HS-5 (cell line): ENCODE results near the gene ST6GALNAC5.

Source experiments
- DNase-seq: peaks from one replicate; pipeline ENCODE4 v3.0.0-alpha.2; 2012; ENCODE audit warnings: low read depth

Gene ST6GALNAC5

DNA sequence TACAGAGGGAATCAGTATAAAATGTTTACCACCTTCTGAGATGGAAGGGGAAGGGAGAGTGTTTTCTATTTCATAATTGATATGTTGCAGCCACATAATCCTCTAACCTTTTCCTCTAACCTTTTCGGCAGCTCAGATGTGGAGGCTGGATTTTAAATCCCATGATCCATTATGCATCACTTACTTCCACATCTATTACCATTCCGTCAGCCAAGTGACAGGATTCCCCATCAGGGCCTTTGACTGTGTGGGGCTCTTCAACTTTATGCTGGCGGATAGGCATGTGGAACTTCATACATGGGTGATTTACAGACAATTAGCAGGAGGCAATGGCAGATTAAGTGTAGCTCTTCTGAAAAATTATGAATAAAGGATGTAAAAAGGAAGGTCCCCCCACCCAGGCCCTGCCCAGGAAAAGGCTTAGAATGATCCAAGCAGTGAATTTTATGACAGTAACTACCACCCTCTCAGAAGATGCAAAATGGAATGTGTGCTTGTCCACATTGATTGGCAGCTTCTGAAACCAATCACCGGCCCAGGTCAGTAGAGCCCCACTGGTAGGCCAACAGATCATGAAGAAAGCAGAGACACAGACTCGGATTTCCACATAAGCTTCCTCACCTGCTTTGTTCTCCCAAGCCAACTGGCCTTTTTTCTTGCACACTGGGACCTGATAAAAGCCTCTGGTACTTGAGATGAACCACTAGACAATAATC lies 147.0 kb downstream of the ST6GALNAC5 start:
- no peak for DNase-seq

DNA sequence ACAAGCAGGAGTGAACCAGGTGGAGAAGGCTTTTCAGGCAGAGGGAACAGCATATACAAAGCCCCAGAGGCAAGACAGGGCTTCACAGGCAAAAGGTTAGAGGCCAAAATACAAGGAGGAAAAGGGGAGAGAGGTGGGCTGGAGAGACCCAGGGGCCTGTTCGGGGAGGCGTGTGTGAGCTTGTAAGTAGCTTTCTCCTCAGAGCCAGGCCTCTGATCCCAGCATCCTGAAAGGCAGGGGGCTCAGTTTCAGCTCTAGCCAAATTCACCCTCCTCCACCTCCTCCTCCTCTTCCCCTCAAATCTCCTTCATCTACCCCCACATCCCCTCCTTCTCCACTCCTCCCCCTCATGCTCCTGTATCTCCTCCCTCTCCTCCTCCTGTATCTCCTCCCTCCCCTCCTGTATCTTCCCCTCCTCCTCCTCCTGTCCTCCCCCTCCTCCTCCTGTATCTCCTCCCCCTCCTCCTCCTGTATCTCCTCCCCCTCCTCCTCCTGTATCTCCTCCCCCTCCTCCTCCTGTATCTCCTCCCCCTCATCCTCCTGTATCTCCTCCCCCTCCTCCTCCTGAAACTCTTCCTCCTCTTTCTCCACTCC lies 148.6 kb downstream of the ST6GALNAC5 start:
- no peak for DNase-seq

DNA sequence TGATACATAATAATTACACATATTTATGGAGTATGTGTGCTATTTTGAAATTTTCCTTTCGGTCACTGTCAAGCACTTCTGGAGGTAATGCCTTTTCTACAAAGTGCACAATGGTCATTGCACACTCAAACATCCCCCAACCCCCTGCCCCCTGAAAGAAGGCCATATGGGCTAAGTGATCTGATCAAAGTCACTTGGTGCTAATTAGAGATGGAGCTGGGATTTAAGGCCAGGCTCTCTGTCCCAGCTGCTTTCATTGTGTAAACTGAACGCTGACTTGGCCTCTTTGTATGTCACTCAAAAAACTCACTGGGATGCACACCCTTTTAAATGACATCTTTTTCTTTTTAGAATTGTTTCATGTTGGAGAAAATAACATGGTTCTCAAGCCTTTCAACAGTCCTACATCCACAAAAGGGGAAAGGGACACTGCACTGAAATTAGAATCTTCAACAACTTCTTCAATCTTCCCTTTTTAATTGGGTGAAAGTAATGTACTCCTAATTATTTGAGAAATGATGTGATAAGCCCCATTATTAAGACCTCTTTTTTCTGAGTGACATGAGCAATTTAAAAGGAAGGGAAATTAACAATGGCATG lies 149.2 kb downstream of the ST6GALNAC5 start:
- DNase-seq, result no peak

DNA sequence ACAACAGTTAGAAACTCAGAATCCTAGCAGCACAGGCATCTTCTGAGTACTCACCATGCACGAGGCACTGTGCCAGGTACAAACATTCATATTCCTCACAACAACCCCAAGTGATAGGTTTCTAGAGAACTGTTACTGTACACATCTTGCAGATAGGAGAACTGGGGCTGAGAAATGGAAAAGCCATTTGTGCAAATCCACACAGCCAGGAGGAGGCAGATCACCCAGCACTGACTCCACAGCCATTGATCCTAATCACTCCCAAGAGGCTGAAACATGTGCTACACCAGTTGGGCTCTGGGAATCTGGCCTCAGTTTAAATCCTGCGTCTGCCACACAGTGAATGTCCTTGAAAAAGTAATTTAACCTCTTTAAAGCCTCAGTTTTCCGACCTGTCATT lies 151.0 kb downstream of the ST6GALNAC5 start:
- DNase-seq, result no peak

DNA sequence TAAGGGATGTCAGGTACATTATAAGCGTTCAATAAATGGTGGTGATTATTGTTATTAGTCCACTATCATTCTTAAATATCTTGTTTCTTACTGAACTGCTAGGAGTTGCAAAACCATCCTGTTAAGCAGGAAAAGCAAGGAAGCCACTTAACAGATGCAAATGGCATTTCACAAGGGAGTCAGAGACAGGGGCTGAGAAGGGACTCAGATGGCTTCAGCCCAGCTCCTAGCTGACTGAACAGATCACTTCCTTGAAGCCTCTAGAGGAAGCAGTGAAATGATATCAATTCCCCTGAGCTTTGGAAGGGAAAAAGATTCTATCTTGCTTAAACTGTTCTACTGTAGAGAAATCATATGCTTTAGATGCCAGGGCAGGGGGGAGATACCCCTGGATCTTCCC lies 151.5 kb downstream of the ST6GALNAC5 start:
- DNase-seq, result no peak

DNA sequence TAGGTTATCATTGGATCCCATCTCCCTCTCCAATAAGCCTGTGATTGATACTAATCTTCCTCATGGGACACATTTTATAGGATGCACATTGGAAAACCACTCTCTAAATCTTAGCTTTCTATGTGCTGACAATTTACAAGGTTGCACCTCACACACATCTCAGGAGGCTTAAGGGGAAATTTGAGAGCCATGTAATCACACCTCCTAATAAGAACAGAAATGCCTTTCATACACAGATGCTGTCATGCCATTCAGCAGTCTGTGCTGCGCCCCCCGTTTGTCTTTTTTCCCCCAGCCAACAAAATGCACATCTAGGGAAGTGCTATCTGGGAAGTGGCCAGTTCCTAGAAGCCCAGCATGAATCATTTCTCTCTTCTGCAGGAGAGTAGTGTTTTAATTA lies 154.5 kb downstream of the ST6GALNAC5 start:
- DNase-seq, result no peak

DNA sequence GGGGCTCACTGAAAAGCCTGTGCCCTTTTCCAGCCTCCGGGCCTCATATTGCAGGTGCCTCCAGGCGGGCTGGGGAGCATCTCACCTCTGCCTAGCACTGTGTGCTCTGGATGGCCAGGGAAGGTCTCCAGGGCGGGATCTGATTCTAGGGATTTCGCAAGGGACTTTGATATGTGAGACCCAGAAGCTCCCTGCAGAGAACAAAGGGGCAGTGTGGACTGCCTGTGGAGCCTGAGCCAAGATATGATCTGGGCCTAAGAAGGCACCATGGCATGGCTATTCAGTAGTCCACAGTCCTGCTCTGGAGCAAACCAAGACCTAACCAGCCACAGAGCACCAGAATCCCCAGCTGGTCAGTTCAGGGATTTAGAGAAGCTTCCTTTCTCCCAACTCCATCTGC lies 157.2 kb downstream of the ST6GALNAC5 start:
- no peak for DNase-seq

DNA sequence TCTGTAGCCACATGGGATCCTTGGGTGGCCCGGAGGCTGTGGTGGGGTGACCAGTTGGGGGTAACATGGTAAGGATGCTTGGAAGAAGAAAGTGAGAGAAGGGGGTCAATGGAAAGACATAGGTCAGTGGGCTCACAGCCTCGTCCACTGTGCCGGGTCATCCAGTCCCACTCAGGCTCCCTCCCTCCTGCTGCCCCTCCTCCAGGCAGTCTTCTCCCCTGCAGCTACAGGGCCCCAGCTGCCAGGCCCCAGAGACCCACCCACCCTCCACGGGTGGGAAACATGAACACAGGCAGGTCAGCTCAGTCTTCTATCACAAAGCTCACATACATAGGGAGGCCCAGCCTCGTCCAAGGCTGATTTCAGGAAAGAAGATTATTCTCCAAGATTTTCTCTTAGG lies 158.3 kb downstream of the ST6GALNAC5 start:
- DNase-seq, result no peak

DNA sequence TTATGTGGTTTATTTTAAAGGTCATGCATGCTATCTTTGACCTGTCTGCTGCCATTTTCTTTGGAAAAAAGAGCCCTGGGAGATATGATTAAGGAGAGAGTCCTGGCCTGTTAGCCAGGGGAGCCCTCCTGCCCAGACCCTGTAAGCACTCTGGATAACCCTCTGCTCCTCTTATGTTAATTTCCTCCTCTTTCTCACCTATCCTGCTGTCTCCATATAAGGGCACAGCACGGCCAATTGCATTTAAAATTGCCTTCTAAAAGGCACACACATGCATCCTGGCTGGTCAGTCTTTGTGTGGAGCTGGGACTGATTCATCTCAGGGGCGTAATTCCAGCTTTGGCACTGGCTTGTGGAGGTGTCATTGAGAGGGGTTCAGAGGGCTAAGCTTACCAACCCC lies 158.9 kb downstream of the ST6GALNAC5 start:
- no peak for DNase-seq

DNA sequence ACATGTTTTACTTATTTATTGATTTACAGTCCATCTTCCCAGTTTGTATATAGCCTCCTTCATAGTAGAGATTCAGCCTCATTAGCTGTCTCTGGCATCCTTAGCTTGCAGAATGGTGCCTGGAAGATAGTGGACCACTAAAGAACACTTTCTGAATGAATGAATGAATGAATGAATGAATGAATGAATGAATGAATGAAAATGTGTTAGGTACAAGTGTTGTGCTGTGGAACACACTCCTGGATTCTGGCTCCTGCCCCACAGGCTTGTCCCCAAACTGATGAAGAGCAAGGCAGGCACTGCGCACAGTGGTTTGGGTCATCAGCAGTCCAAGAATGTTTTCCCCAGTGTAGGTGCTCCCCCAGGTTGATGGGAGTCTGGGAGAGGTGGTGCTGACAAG lies 159.4 kb downstream of the ST6GALNAC5 start:
- no peak for DNase-seq

DNA sequence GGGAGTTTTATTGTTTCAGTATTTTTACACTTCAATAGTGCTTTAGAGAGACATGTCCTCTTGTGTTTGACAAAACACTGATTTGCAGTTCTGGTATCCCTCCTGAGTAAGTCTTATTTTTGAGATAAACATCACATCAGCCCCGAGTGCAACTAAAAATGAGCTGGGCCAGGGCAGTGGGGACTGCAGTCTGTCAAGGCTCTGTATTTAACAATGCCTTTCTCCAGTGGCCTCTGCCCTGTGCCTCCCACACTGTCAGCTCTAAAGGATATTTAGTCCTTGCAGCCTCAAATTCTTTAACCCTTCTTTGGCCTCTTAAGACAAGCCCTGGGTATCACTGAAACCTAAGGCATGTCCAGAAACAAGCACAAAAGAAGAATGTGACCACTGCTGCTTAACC lies 160.6 kb downstream of the ST6GALNAC5 start:
- no peak for DNase-seq

DNA sequence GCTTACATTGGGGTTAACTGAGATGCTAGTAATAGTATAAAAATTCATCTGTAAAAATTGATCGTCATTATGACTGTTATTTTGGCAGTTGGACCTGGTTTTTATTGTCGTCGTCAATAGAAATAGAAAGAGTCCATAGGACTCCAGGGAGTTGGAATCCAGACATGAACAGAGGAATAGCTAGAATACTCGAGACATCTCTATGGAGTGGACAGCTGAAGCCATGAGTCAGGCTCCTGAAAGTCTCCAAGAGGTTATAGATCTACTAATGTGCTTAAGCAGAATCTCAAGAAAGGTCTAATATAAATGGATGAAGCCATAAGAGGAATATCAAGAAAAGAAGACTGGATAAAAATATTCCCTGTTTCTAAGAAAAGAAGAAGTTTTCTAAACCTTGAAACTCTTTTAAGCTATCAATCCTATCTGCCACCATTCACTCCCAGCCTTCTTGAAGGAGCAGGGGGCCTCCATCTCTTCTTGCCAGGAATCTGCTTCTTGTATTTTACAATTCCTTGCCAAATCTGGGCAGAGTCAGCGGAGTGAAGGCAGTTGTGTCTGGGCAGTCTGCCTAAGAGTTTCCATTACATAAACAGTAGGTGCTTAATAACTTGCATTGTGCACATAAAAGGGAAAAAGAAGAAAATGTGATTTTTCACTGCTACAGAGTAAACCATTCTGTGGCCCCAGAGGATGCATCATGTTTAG lies 163.3 kb downstream of the ST6GALNAC5 start:
- DNase-seq, result no peak

DNA sequence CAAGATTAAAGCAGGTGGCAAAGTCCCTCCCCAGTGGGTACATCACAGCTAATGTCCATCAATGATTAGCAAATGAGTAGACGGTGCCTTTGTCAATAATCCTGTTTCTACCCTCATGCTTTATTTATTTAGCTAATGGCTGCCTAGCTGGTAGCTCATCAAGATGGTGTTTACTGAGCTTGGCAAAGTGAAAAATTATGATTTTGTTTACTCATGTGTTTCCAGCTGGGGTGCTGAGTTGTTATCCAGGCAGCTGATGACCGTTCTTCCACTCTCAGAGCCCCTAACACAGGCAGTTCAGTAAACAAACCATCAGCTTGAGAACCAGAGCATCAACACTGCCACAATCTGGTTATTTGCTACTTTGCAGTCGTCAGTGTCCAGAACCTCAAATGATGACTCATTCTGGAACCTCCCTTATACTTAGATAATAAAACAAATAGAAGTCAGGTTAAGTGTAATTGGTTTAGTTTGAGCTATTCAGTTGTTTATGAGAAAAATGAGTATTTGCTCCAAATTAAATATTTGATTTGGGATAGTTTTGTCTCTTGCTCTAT lies 163.9 kb downstream of the ST6GALNAC5 start:
- DNase-seq, result no peak

DNA sequence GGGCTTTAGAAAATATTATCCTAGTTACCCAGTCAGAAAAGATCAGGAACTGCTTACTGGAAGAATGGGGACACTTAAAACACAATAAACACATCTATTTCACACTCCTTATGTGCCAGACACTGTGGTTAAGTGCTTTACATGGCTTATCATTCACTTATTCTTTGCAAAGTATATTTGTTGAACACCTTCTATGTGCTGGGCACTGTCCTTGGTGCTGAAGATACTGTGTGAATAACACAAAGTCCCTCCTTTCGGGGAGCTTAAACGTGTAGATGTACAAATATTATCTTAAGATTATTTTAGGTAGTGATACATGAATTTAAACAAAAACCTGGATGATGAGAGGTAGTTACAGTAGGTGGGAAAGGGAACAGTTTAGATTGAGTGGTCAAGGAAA lies 169.3 kb downstream of the ST6GALNAC5 start:
- DNase-seq, result no peak

DNA sequence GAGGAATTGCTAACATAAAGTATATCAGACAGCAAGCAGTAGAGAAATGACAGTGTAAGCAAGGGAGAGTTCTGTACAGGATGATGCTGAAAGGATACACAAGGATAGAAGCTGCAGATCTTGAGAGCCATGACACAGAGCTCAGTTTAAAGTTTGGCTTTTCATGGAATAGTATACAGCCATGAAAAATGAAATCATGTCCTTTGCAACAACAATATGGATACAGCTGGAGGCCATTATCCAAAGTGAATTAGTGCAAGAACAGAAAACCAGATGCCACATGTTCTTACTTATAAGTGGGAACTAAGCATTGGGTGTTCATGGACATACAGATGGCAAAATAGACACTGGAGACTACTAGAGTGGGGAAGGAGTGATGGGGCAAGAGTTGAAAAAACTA lies 169.8 kb downstream of the ST6GALNAC5 start:
- no peak for DNase-seq

DNA sequence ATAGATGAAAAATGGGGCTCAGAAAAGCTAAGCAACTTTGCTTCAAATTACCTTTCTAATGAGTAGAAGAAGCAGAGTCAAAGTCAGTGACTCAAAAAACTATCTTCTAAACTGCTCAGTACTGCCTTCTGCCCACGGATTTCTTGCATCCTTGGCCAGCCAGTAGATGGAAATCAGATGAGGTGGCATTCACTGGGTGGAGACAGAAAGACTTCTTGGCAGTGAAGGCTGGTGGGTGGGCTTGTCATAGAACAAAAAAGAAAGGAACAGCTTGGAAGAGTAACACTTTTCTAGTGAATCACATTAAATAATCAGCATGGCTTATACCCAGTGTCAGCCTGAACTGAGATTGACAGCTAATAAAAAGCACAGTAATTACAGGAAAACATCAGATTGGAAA lies 170.7 kb downstream of the ST6GALNAC5 start:
- DNase-seq, result no peak

DNA sequence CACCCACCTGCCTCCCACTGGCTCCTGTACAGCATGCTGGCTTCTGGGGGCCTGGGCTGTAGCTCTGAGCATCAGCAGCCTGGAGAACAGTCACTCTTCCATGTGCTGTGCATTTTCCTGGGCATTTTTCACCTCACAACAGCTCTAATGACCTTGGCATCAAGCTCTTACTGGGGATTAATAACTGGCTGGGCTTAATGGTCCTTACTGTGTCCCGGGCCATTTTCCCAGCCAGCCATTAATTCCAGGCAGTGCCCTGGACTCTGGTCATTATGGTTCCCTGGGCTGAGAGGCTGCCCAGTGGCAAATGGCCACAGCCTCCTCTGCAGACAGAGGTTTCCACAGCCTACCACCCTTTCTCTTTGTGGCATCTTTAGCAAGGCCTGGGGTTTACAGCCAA lies 171.8 kb downstream of the ST6GALNAC5 start:
- no peak for DNase-seq

DNA sequence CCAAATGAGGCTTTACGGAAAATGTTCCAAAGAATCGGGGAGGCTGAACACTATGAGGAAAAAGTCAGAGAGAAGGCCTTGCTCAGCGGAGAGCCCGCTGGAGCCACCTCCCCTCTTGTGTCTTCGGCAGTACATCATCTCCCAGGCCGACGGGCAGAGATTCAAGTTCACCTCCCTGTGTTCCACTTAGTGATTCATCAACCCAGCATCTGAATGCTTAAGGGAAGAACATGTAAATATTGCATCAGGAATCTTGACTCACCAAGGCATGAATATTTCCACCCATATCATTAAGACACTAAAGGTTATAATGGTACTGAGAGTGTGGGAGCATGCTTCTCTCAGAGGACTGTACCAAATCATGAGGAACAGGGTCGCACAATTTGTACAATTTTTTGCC lies 172.5 kb downstream of the ST6GALNAC5 start:
- DNase-seq, result peak; percentile 94

DNA sequence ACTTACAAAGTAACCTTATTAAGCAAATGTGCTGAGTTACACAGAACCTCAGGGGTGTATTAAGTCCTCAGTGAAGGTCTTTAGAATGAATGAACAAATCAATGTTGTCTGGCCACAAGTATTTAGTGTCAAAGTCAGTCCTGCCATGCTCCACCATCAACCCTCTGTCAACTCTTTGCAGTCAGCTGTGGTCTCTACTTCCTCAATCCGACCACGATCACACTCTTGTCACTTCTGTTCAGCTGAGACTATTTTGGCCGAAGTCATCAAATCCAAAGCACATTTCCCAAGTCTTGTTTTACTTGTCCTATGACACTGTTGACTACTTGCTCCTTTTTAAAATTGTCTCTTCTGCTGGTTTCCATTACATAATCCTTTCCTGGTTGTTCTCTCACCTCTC lies 173.5 kb downstream of the ST6GALNAC5 start:
- no peak for DNase-seq

DNA sequence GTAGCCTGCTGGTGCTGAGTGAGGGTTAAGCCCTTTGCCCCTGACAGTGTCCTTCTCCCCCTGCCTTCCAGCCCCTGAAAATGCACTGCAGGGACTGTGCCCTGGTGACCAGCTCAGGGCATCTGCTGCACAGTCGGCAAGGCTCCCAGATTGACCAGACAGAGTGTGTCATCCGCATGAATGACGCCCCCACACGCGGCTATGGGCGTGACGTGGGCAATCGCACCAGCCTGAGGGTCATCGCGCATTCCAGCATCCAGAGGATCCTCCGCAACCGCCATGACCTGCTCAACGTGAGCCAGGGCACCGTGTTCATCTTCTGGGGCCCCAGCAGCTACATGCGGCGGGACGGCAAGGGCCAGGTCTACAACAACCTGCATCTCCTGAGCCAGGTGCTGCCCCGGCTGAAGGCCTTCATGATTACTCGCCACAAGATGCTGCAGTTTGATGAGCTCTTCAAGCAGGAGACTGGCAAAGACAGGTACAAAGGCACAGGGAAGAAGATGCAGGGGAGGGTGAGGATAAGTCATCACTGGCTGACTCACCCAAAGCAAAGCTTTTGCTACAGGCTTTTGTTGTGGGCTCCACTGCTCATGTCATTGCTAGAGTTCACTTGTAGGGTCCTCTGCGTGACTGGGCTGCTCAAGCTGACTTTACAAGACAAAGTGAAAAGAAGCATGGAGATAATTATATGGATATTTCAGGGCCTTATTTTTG lies 177.0 kb downstream of the ST6GALNAC5 start:
- DNase-seq, result no peak

DNA sequence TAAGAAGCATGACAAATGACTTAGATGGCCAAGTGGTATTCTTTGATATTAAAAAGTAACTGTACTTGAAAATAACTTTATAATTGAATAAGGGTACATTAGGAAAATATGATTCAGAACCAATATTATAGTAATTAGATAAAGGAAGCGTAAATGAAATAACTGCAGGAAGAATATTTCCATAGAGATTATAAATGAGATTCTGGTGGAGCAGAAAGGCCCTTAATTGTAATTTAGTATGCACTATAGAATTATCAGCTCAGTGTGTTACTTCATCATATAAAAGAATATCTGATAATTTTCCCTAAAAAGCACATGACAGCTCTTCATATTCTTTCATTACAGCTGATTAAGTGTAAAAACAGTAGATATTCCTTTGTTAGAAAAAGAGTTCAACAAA lies 180.3 kb downstream of the ST6GALNAC5 start:
- DNase-seq, result no peak

DNA sequence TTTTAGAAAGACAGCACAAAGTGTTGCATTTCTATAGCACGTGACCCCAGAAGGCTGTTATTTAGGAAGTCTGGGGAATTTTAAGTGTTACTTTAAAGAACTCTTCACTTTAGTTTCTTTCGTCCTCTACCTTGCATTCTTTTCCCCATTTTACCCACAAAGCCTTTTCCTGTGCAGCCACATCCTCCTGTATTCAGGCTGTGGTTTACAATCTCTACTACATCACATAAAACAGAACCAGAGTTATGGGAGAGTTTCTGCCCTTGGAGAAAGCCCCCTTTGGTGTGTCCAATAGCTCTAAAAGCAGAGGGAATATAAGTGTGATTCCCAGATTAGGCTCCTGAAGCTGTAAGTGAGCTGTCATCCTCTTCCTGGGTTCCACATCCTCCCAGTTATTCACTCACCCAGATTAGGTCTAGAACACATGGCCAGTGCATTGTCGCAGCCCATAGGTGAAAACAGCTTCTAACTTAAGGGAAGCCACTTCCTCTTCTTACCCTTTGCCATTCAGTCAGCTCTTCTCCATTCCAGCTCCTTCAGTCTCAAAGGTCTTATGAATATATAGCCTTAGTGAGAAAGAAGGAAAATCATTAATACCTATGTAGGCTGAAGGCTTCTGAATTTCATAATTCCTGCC lies 180.8 kb downstream of the ST6GALNAC5 start:
- no peak for DNase-seq
